Loucy (cell line): ENCODE data around the gene ARHGAP15.

Experiments
- EZH2phosphoT487 ChIP-seq: fragments of 200-600 bp; IDR thresholded peaks from 2 replicates; pipeline ENCODE4 v1.6.1; 2018; ENCODE audit warnings: antibody characterized with exemption, mild to moderate bottlenecking, moderate library complexity, borderline replicate concordance
- TF ChIP-seq, protein P1 (sequence below): fragments of 200-600 bp; sonication (generic); conservative IDR thresholded peaks from 2 replicates; pipeline ENCODE4 v1.5.1; 2014; ENCODE audit warnings: mild to moderate bottlenecking, antibody characterized with exemption, low read length

DNA sequence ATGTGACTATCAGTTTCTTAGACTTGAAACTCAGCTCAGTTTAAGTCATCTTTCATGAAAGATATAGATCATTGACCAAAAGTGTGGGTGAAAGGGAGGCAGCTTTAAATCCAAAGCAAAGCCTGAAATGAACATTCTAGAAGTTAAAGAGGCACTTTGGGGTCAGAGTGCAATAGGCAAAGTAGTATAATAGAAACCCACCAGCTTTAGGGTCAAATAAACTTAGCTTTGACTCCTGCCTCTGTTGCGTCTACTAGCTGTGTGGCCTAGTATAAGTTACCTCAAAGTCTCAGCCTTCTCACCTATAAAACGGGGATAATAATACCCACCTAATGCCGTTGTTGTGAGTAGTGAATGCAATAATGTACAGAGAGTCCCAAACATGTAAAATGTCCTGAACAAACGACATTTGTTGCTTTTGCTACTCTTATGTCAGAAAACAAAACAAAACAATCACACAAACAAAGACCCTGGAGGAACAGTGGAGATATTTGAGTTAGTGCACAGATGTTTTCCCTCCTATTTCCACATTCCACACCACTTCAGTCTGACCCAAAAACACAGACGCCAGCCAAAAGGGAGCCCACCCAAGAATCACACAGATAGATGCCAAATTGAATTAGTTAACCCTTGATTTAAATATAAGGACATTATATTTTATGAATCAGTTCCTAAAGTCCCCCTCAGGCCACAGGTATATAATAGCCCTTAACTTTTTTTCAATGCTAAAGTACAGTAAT is 657.0 kb downstream of the ARHGAP15 start:
- TF ChIP-seq, protein P1, sequence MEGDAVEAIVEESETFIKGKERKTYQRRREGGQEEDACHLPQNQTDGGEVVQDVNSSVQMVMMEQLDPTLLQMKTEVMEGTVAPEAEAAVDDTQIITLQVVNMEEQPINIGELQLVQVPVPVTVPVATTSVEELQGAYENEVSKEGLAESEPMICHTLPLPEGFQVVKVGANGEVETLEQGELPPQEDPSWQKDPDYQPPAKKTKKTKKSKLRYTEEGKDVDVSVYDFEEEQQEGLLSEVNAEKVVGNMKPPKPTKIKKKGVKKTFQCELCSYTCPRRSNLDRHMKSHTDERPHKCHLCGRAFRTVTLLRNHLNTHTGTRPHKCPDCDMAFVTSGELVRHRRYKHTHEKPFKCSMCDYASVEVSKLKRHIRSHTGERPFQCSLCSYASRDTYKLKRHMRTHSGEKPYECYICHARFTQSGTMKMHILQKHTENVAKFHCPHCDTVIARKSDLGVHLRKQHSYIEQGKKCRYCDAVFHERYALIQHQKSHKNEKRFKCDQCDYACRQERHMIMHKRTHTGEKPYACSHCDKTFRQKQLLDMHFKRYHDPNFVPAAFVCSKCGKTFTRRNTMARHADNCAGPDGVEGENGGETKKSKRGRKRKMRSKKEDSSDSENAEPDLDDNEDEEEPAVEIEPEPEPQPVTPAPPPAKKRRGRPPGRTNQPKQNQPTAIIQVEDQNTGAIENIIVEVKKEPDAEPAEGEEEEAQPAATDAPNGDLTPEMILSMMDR, result no peak
- no peak for TF ChIP-seq EZH2phosphoT487
